ENCODE data around the gene FOSL2.
"Not testable (repeated sequence)": the region's sequence is repeated elsewhere in the genome, so short reads cannot be mapped to it uniquely, and the experiment has no call there.

Gene FOSL2

GRCh38 chr2:28371728-28372127 lies 20.9 kb upstream of the FOSL2 start:
- peaks cover 0 to 13% (median 6%) of the 10 kb centered on the region in 5 donors for H3K4me1 ChIP-seq (ENCODE audit: control insufficient read depth in 5 of 5, insufficient read depth in 5 of 5, low read length in 5 of 5)

GRCh38 chr2:28373854-28374253 lies 18.8 kb upstream of the FOSL2 start:
- Histone ChIP-seq H3K4me3 (ENCODE audit: low read depth in 1 of 5, low read length in 5 of 5) (no peak overlapping the region), H3K36me3 (ENCODE audit: control insufficient read depth in 5 of 5, insufficient read depth in 5 of 5, low read length in 5 of 5) (no peaks in the 10 kb centered on the region), H3K27ac (ENCODE audit: low read depth, low read length) (no peak overlapping the region), H3K4me1 (ENCODE audit: control insufficient read depth in 5 of 5, insufficient read depth in 5 of 5, low read length in 5 of 5) (peaks cover 0 to 17% (median 7%) of the 10 kb centered on the region in 5 donors), H3K9ac (ENCODE audit: low read length in 5 of 5) (no peak overlapping the region), H3K27me3 (ENCODE audit: control insufficient read depth in 5 of 5, insufficient read depth in 4 of 5, low read length in 5 of 5) (peaks cover 0 to 3% (median 0%) of the 10 kb centered on the region in 5 donors), H3K9me3 (ENCODE audit: control insufficient read depth in 5 of 5, low read length in 5 of 5) (no peaks in the 10 kb centered on the region)

More at GRCh38 chr2:28371728-28372127, 20.9 kb upstream of the FOSL2 start:
- not testable (repeated sequence) for H3K27ac ChIP-seq (ENCODE audit: low read depth, low read length); H3K27me3 ChIP-seq (ENCODE audit: control insufficient read depth in 5 of 5, insufficient read depth in 4 of 5, low read length in 5 of 5); H3K9me3 ChIP-seq (ENCODE audit: control insufficient read depth in 5 of 5, low read length in 5 of 5); H3K4me3 ChIP-seq (ENCODE audit: low read depth in 1 of 5, low read length in 5 of 5); H3K9ac ChIP-seq (ENCODE audit: low read length in 5 of 5); H3K36me3 ChIP-seq (ENCODE audit: control insufficient read depth in 5 of 5, insufficient read depth in 5 of 5, low read length in 5 of 5)

- Histone ChIP-seq H3K4me3 (ENCODE audit: low read depth in 1 of 5, low read length in 5 of 5) (no peak overlapping the region), H3K9ac (ENCODE audit: low read length in 5 of 5) (no peak overlapping the region), H3K27ac (ENCODE audit: low read depth, low read length) (no peak overlapping the region), H3K9me3 (ENCODE audit: control insufficient read depth in 5 of 5, low read length in 5 of 5) (no peaks in the 10 kb centered on the region), H3K36me3 (ENCODE audit: control insufficient read depth in 5 of 5, insufficient read depth in 5 of 5, low read length in 5 of 5) (no peaks in the 10 kb centered on the region), H3K27me3 (ENCODE audit: control insufficient read depth in 5 of 5, insufficient read depth in 4 of 5, low read length in 5 of 5) (peaks cover 0 to 3% (median 0%) of the 10 kb centered on the region in 5 donors), H3K4me1 (ENCODE audit: control insufficient read depth in 5 of 5, insufficient read depth in 5 of 5, low read length in 5 of 5) (peaks cover 0 to 15% (median 9%) of the 10 kb centered on the region in 5 donors)
These were observed 18.3 kb upstream of the FOSL2 start for GRCh38 chr2:28374331-28374730.

GRCh38 chr2:28375236-28375635 lies 17.4 kb upstream of the FOSL2 start:
- Histone ChIP-seq H3K9ac (ENCODE audit: low read length in 5 of 5) (no peak overlapping the region), H3K27ac (ENCODE audit: low read depth, low read length) (no peak overlapping the region), H3K4me1 (ENCODE audit: control insufficient read depth in 5 of 5, insufficient read depth in 5 of 5, low read length in 5 of 5) (peaks cover 0 to 10% (median 9%) of the 10 kb centered on the region in 5 donors), H3K36me3 (ENCODE audit: control insufficient read depth in 5 of 5, insufficient read depth in 5 of 5, low read length in 5 of 5) (no peaks in the 10 kb centered on the region), H3K4me3 (ENCODE audit: low read depth in 1 of 5, low read length in 5 of 5) (no peak overlapping the region), H3K27me3 (ENCODE audit: control insufficient read depth in 5 of 5, insufficient read depth in 4 of 5, low read length in 5 of 5) (peaks cover 0 to 3% (median 0%) of the 10 kb centered on the region in 5 donors), H3K9me3 (ENCODE audit: control insufficient read depth in 5 of 5, low read length in 5 of 5) (no peaks in the 10 kb centered on the region)

- peaks cover 0 to 10% (median 9%) of the 10 kb centered on the region in 5 donors for H3K4me1 ChIP-seq (ENCODE audit: control insufficient read depth in 5 of 5, insufficient read depth in 5 of 5, low read length in 5 of 5)
- no peaks in the 10 kb centered on the region for H3K9me3 ChIP-seq (ENCODE audit: control insufficient read depth in 5 of 5, low read length in 5 of 5)
- no peak overlapping the region for H3K27ac ChIP-seq (ENCODE audit: low read depth, low read length)
- H3K9ac ChIP-seq (ENCODE audit: low read length in 5 of 5): no peak overlapping the region
- H3K27me3 ChIP-seq (ENCODE audit: control insufficient read depth in 5 of 5, insufficient read depth in 4 of 5, low read length in 5 of 5): peaks cover 0 to 3% (median 0%) of the 10 kb centered on the region in 5 donors
- H3K4me3 ChIP-seq (ENCODE audit: low read depth in 1 of 5, low read length in 5 of 5): no peak overlapping the region
- H3K36me3 ChIP-seq (ENCODE audit: control insufficient read depth in 5 of 5, insufficient read depth in 5 of 5, low read length in 5 of 5): no peaks in the 10 kb centered on the region
These were observed 16.7 kb upstream of the FOSL2 start for GRCh38 chr2:28375742-28376631.

GRCh38 chr2:28377195-28377816 lies 15.4 kb upstream of the FOSL2 start:
- Histone ChIP-seq H3K27ac (ENCODE audit: low read depth, low read length) (no peak overlapping the region), H3K4me1 (ENCODE audit: control insufficient read depth in 5 of 5, insufficient read depth in 5 of 5, low read length in 5 of 5) (peaks cover 0 to 10% (median 9%) of the 10 kb centered on the region in 5 donors), H3K36me3 (ENCODE audit: control insufficient read depth in 5 of 5, insufficient read depth in 5 of 5, low read length in 5 of 5) (no peaks in the 10 kb centered on the region), H3K27me3 (ENCODE audit: control insufficient read depth in 5 of 5, insufficient read depth in 4 of 5, low read length in 5 of 5) (peaks cover 0 to 3% (median 0%) of the 10 kb centered on the region in 5 donors), H3K9me3 (ENCODE audit: control insufficient read depth in 5 of 5, low read length in 5 of 5) (no peaks in the 10 kb centered on the region), H3K9ac (ENCODE audit: low read length in 5 of 5) (no peak overlapping the region), H3K4me3 (ENCODE audit: low read depth in 1 of 5, low read length in 5 of 5) (no peak overlapping the region)

GRCh38 chr2:28377984-28378678 lies 14.5 kb upstream of the FOSL2 start:
- no peak overlapping the region for H3K9ac ChIP-seq (ENCODE audit: low read length in 5 of 5)
- no peak overlapping the region for H3K4me3 ChIP-seq (ENCODE audit: low read depth in 1 of 5, low read length in 5 of 5)
- peaks cover 0 to 3% (median 0%) of the 10 kb centered on the region in 5 donors for H3K27me3 ChIP-seq (ENCODE audit: control insufficient read depth in 5 of 5, insufficient read depth in 4 of 5, low read length in 5 of 5)
- H3K4me1 ChIP-seq (ENCODE audit: control insufficient read depth in 5 of 5, insufficient read depth in 5 of 5, low read length in 5 of 5): peaks cover 0 to 10% (median 9%) of the 10 kb centered on the region in 5 donors
- H3K9me3 ChIP-seq (ENCODE audit: control insufficient read depth in 5 of 5, low read length in 5 of 5): no peaks in the 10 kb centered on the region
- no peaks in the 10 kb centered on the region for H3K36me3 ChIP-seq (ENCODE audit: control insufficient read depth in 5 of 5, insufficient read depth in 5 of 5, low read length in 5 of 5)
- no peak overlapping the region for H3K27ac ChIP-seq (ENCODE audit: low read depth, low read length)

- Histone ChIP-seq H3K9ac (ENCODE audit: low read length in 5 of 5) (no peak overlapping the region), H3K27me3 (ENCODE audit: control insufficient read depth in 5 of 5, insufficient read depth in 4 of 5, low read length in 5 of 5) (peaks cover 0 to 3% (median 0%) of the 10 kb centered on the region in 5 donors), H3K9me3 (ENCODE audit: control insufficient read depth in 5 of 5, low read length in 5 of 5) (no peaks in the 10 kb centered on the region), H3K36me3 (ENCODE audit: control insufficient read depth in 5 of 5, insufficient read depth in 5 of 5, low read length in 5 of 5) (no peaks in the 10 kb centered on the region), H3K4me3 (ENCODE audit: low read depth in 1 of 5, low read length in 5 of 5) (no peak overlapping the region), H3K4me1 (ENCODE audit: control insufficient read depth in 5 of 5, insufficient read depth in 5 of 5, low read length in 5 of 5) (peaks cover 0 to 10% (median 9%) of the 10 kb centered on the region in 5 donors), H3K27ac (ENCODE audit: low read depth, low read length) (no peak overlapping the region)
These were observed 13.7 kb upstream of the FOSL2 start for GRCh38 chr2:28378679-28379584.

GRCh38 chr2:28380219-28380618 lies 12.4 kb upstream of the FOSL2 start:
- no peaks in the 10 kb centered on the region for H3K9me3 ChIP-seq (ENCODE audit: control insufficient read depth in 5 of 5, low read length in 5 of 5)
- H3K36me3 ChIP-seq (ENCODE audit: control insufficient read depth in 5 of 5, insufficient read depth in 5 of 5, low read length in 5 of 5): no peaks in the 10 kb centered on the region
- no peak overlapping the region for H3K27ac ChIP-seq (ENCODE audit: low read depth, low read length)
- peaks cover 0 to 3% (median 0%) of the 10 kb centered on the region in 5 donors for H3K27me3 ChIP-seq (ENCODE audit: control insufficient read depth in 5 of 5, insufficient read depth in 4 of 5, low read length in 5 of 5)
- H3K4me3 ChIP-seq (ENCODE audit: low read depth in 1 of 5, low read length in 5 of 5): no peak overlapping the region
- peaks cover 0 to 10% (median 9%) of the 10 kb centered on the region in 5 donors for H3K4me1 ChIP-seq (ENCODE audit: control insufficient read depth in 5 of 5, insufficient read depth in 5 of 5, low read length in 5 of 5)
- no peak overlapping the region for H3K9ac ChIP-seq (ENCODE audit: low read length in 5 of 5)

Data from subcutaneous abdominal adipose tissue (tissue), 5 donors.